A673 (cell line): ENCODE results near the gene TMED10. TPM values are rescaled to one million over a fixed set of nuclear protein-coding genes. Genes with fewer than 3 reads are reported as not detected.

Experiments used
- BruUV-seq: library from RNA; stranded (reverse); fragments of 400-500 nt; replicated peaks from 2 replicates; lab custom pipeline; 2021; lab: Mats Ljungman, UMichigan
- CTCF ChIA-PET: fragments of 300-600 bp; sonication (Branson Sonifier 250); formaldehyde crosslinking; loops from one replicate; lab custom pipeline; 2022; ENCODE audit warnings: antibody characterized with exemption; lab: Charles Lee
- POLR2A ChIA-PET: fragments of 300-600 bp; sonication (Branson Sonifier 250); formaldehyde crosslinking; loops from one replicate; lab custom pipeline; 2022; ENCODE audit warnings: antibody characterized with exemption; ENCODE audit not compliant: low non-redundant PET; lab: Charles Lee
- DNase-seq: peaks from one replicate; pipeline ENCODE4 v3.0.0-alpha.2; 2015; ENCODE audit warnings: low spot score
- H3K27ac ChIP-seq: fragments of 200-600 bp; sonication (generic); 2 replicates; pipeline ENCODE4 v1.5.1; 2016; ENCODE audit warnings: mixed run types, low read depth, mild to moderate bottlenecking, mixed read lengths, antibody characterized with exemption, low read length; ENCODE audit not compliant: poor library complexity, severe bottlenecking
- H3K27me3 ChIP-seq: fragments of 200-600 bp; sonication (generic); replicated peaks from 2 replicates; pipeline ENCODE4 v1.6.1; 2017; ENCODE audit warnings: mixed run types, low read depth, mild to moderate bottlenecking, mixed read lengths, antibody characterized with exemption, low read length; ENCODE audit not compliant: insufficient read depth, poor library complexity
- H3K36me3 ChIP-seq: fragments of 200-600 bp; sonication (generic); 2 replicates; pipeline ENCODE4 v1.6.1; 2016; ENCODE audit warnings: mixed run types, mild to moderate bottlenecking, mixed read lengths, antibody characterized with exemption, low read length; ENCODE audit not compliant: insufficient read depth, poor library complexity, severe bottlenecking
- H3K4me1 ChIP-seq: fragments of 200-600 bp; sonication (generic); 2 replicates; pipeline ENCODE4 v1.6.1; 2017; ENCODE audit warnings: mixed run types, mild to moderate bottlenecking, mixed read lengths, antibody characterized with exemption, low read length; ENCODE audit not compliant: insufficient read depth, poor library complexity, severe bottlenecking
- H3K4me3 ChIP-seq: fragments of 200-600 bp; sonication (generic); 2 replicates; pipeline ENCODE4 v1.5.1; 2016; ENCODE audit warnings: low read depth, mixed run types, mild to moderate bottlenecking, mixed read lengths, low read length; ENCODE audit not compliant: poor library complexity, severe bottlenecking
- H3K9me3 ChIP-seq: fragments of 200-600 bp; sonication (generic); 2 replicates; pipeline ENCODE4 v1.6.1; 2016; ENCODE audit warnings: mixed run types, low read depth, mild to moderate bottlenecking, mixed read lengths, antibody characterized with exemption, low read length; ENCODE audit not compliant: poor library complexity, severe bottlenecking
- CTCF ChIP-seq: fragments of 300-800, 200-600 bp; sonication (generic); conservative IDR thresholded peaks from 2 replicates; pipeline ENCODE4 v1.5.1; 2017; ENCODE audit warnings: low read depth, mild to moderate bottlenecking, antibody characterized with exemption, low read length, moderate library complexity, mixed read lengths
- EZH2 ChIP-seq: fragments of 200-600 bp; sonication (generic); IDR thresholded peaks from 2 replicates; pipeline ENCODE4 v1.6.1; 2017; ENCODE audit warnings: borderline replicate concordance, low read depth, mild to moderate bottlenecking, mixed read lengths, antibody characterized with exemption, low read length; ENCODE audit not compliant: poor library complexity, severe bottlenecking
- intact Hi-C: fragments of 100-400 bp; cut with micrococcal nuclease; formaldehyde crosslinking; loops from one replicate; pipeline ENCODE4 v1.10.0; 2022; ENCODE audit not compliant: unreplicated experiment
- total RNA-seq: library from RNA; stranded (reverse); gene quantifications from 2 replicates; pipeline ENCODE4 v1.2.3, GENCODE V29; 2021

TMED10 gene
- total RNA-seq, 1 experiment from 2014 or later, result 275 TPM

DNA sequence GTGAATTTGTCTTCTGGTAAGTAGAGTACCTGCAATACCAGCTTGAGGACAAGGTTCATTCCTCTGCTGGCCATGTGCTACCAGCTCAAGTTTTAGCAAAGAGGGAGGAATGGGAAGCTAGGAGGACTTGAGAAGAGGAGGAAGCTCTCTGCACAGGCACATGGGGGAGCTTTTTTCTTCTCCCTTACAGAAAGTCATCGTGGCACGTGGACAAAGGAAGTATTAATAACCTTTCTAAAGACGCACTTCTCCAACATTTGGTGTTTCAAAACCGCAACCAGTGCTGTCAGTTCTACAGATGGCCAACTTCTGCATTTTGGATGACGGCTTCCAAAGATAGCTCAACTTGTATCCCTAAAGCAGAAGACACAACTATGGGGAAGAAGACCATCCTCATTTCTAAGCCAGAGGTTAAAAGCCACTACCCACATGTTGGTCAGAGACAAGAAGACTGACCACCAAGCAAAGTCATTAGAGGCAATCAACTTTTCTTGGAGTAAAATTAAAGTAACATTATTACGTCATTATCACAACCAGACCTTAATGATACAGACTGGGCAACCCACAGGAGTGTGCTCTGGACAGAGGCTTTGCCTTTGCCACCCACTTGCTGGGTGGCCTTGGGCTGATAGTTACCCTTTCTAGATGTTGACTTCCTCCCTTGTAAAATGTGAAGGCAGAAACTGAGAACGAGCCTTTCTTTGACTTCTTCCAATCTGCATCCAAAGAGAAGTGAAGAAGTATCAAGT is 12.3 kb upstream of the TMED10 start:
- Histone ChIP-seq H3K4me3 (no peak overlapping the region), H3K4me1 (no peaks in the 10 kb centered on the region), H3K27ac (no peak overlapping the region), H3K27me3 (no peaks in the 10 kb centered on the region), H3K36me3 (no peaks in the 10 kb centered on the region), H3K9me3 (no peaks in the 10 kb centered on the region)
- POLR2A ChIA-PET, result interaction anchor here (0.6 kb wide), 2 partner anchors 15 to 689 kb away, joined by 3 read pairs; no protein-coding TSS in a partner anchor
- CTCF ChIA-PET, result no interaction called here
- intact Hi-C loops, result no loop called here
- TF ChIP-seq CTCF (no peak), EZH2 (no peak)
- no peak for DNase-seq
- BruUV-seq, result no TSS peak

DNA sequence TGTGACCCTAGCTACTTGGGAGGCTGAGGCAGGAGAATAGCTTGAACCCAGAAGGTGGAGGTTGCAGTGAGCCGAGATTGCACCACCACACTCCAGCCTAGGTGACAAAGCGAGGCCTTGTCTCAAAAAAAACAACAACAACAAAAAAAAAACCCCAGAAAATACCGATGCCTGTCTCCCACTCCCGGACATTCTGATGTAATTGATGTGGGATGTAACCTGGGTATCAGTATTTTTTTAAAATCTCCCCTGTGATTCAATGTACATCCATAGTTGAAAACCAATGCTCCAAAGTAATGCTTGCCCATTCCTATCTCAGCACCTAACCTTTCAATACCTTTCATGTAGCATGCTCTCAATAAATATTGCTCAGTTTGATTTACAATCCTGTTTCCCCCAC is 11.7 kb upstream of the TMED10 start:
- no peaks in the 10 kb centered on the region for H3K36me3 ChIP-seq
- H3K4me1 ChIP-seq, result no peaks in the 10 kb centered on the region
- POLR2A ChIA-PET, result interaction anchor here (0.6 kb wide), 2 partner anchors 14 to 690 kb away, joined by 3 read pairs; no protein-coding TSS in a partner anchor
- CTCF ChIA-PET, result interaction anchor here (0.6 kb wide), 1 partner anchor 165 kb away, joined by 3 read pairs; no protein-coding TSS in a partner anchor
- H3K9me3 ChIP-seq, result no peaks in the 10 kb centered on the region
- no peaks in the 10 kb centered on the region for H3K27me3 ChIP-seq
- DNase-seq, result no peak
- no peak overlapping the region for H3K27ac ChIP-seq
- H3K4me3 ChIP-seq, result no peak overlapping the region
- TF ChIP-seq EZH2 (no peak), CTCF (no peak)
- BruUV-seq, result no TSS peak
- intact Hi-C loops, result no loop called here

GRCh38 chr14:75186953-75187352 is 10.5 kb upstream of the TMED10 start:
- H3K9me3 ChIP-seq, result no peaks in the 10 kb centered on the region
- CTCF ChIA-PET, result no interaction called here
- intact Hi-C loops, result no loop called here
- no peaks in the 10 kb centered on the region for H3K27me3 ChIP-seq
- H3K4me3 ChIP-seq, result no peak overlapping the region
- no peaks in the 10 kb centered on the region for H3K4me1 ChIP-seq
- no peak overlapping the region for H3K27ac ChIP-seq
- TF ChIP-seq CTCF, result no peak
- TF ChIP-seq EZH2, result no peak
- POLR2A ChIA-PET, result no interaction called here
- H3K36me3 ChIP-seq, result no peaks in the 10 kb centered on the region
- BruUV-seq, result no TSS peak
- DNase-seq, result no peak
